ENCODE measurements around the gene SRMS. TPM values are rescaled to one million over a fixed set of nuclear protein-coding genes. Genes with fewer than 3 reads are reported as not detected.
A peak's percentile ranks its signal among the peaks of the same experiment; 100 is the strongest.

The SRMS gene
- total RNA-seq, 1 experiment from 2014 or later = 0.22 TPM

DNA sequence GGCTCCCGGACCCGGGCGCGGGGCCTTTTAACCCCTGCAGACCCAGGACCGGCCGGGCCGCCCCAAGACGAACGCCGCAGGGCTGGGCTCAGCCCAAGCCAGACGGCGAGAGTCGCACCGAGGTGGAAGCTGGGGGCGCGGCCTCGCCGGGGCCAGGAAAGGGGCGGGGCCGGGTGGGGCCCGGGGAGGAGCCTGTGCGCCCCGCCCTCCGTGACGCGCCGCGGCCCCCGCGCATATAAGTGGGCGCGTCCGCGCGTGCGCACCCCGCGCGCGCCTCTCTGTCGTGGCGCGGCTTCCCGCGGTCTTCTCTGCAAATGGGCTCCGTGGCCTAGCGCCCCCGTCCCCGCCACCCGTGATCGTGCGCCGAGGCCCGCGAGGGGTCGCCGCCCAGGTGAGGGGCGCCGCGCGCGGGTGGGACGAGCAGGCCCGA lies 27.0 kb downstream of the SRMS start, which contains the start of gene PPDPF:
PPDPF (plus strand) TSS at position 262 of the 430 bp plus-strand sequence. CDS start 544 bp downstream, outside the sequence.
- no peaks in the 10 kb centered on the region for H3K9me2 ChIP-seq (replicated peaks; ENCODE audit: low read length)
- peak within 1 kb of the TSS; percentile 93 for H3K4me2 ChIP-seq (ENCODE audit: low read length)
- peaks cover 24% of the 10 kb centered on the region for H3K36me3 ChIP-seq (ENCODE audit: low read depth, low read length)
- H3K9ac ChIP-seq (ENCODE audit: low read length) = peak within 1 kb of the TSS; percentile 93
- ChIA-PET POLR2A (ENCODE audit: unreplicated experiment) (interaction anchor here (0.5 to 1.8 kb wide), 17 partner anchors 14 to 583 kb away, joined by 3 to 23 read pairs (median 8); partner anchors contain the start of genes GID8, HELZ2, PTK6 and TPD52L2), CTCF (interaction anchor here (0.6 to 1.7 kb wide), 3 partner anchors 17 to 286 kb away, joined by 3 to 21 read pairs (median 4); partner anchors contain the start of gene PTK6)
- ATAC-seq (peak; percentile 70), DNase-seq (peak; percentile 84)
- peak within 1 kb of the TSS; percentile 84 for H2AFZ ChIP-seq (ENCODE audit: low read length)
- peaks cover 13% of the 10 kb centered on the region for H3K4me1 ChIP-seq (ENCODE audit: insufficient read depth, low read length)
- TF ChIP-seq, protein P1, sequence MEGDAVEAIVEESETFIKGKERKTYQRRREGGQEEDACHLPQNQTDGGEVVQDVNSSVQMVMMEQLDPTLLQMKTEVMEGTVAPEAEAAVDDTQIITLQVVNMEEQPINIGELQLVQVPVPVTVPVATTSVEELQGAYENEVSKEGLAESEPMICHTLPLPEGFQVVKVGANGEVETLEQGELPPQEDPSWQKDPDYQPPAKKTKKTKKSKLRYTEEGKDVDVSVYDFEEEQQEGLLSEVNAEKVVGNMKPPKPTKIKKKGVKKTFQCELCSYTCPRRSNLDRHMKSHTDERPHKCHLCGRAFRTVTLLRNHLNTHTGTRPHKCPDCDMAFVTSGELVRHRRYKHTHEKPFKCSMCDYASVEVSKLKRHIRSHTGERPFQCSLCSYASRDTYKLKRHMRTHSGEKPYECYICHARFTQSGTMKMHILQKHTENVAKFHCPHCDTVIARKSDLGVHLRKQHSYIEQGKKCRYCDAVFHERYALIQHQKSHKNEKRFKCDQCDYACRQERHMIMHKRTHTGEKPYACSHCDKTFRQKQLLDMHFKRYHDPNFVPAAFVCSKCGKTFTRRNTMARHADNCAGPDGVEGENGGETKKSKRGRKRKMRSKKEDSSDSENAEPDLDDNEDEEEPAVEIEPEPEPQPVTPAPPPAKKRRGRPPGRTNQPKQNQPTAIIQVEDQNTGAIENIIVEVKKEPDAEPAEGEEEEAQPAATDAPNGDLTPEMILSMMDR (conservative IDR thresholded peaks at IDR 0.05; ENCODE audit: low read depth, low read length) = no peak
- no peak for TF ChIP-seq EZH2phosphoT487 (IDR thresholded peaks at IDR 0.05; ENCODE audit: borderline replicate concordance, low read length)
- intact Hi-C loops (cut with micrococcal nuclease) = loop anchor here (1.0 kb wide), 1 partner anchor 78 kb away; no protein-coding TSS in a partner anchor
- no peaks in the 10 kb centered on the region for H3K9me3 ChIP-seq (ENCODE audit: low read length)
- BruUV-seq (replicated peaks) = no TSS peak
- no peaks in the 10 kb centered on the region for H3K27me3 ChIP-seq (ENCODE audit: low read length)
- H3F3A ChIP-seq (ENCODE audit: low read length, unreplicated experiment) = peaks cover 8% of the 10 kb centered on the region
- H4K20me1 ChIP-seq (ENCODE audit: low read length) = peaks cover 24% of the 10 kb centered on the region
- peaks cover 27% of the 10 kb centered on the region for H3K79me2 ChIP-seq (ENCODE audit: low read length)
- H3K4me3 ChIP-seq (ENCODE audit: low read length) = peak within 1 kb of the TSS; percentile 99
- H3K27ac ChIP-seq (ENCODE audit: low read length) = peak within 1 kb of the TSS; percentile 75

DNA sequence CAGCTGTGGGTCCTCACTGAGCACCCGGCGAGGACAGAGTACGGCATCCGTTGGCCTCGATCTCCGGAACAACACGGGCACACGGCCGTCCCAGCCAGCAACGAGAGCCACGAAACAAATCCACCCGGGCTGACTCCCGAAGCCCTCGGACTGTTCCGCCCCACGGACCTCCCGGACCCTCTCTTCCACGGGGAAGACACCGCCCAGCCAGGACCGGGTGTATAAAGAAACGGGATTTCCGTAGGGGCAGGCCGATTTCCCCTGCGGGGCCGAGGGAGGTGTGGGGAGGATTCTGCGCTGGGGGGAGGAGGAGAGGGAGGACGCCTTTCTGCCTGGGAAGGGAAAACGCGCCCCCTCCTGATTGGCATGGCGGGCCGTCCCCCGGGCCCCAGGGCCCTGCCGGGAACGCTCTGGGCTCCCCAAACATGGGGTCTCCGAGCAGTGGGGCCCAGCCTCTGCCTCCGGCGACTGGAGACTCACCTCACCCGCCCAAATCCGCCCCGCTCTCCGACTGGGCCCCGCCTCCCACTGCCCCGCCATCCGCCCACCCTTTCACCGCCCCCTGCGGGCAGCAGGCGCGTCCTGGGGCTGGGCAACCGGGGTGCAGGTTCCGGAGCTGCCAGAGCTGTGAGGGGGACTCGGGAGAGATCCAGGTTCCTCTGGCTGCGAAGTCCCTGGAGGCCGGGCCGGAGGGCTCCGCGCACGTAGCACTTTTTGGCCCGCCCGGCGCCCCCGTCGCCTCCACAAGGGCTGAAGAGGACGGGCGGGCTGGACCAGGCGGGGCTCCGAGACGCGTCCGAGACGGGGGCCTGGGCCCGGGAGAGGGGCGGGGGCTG lies 27.7 kb downstream of the SRMS start:
- DNase-seq (peak; percentile 51), ATAC-seq (peak; percentile 51)
- CTCF ChIA-PET = interaction anchor here (0.6 to 1.7 kb wide), 3 partner anchors 18 to 285 kb away, joined by 3 to 21 read pairs (median 4); partner anchors contain the start of gene PTK6
- peak overlapping the region; percentile 84 for H2AFZ ChIP-seq (ENCODE audit: low read length)
- peaks cover 7% of the 10 kb centered on the region for H3F3A ChIP-seq (ENCODE audit: low read length, unreplicated experiment)
- peak overlapping the region; percentile 75 for H3K27ac ChIP-seq (ENCODE audit: low read length)
- no peaks in the 10 kb centered on the region for H3K9me2 ChIP-seq (replicated peaks; ENCODE audit: low read length)
- H4K20me1 ChIP-seq (ENCODE audit: low read length) = peaks cover 24% of the 10 kb centered on the region
- H3K4me3 ChIP-seq (ENCODE audit: low read length) = peak overlapping the region; percentile 99
- peaks cover 24% of the 10 kb centered on the region for H3K36me3 ChIP-seq (ENCODE audit: low read depth, low read length)
- H3K9ac ChIP-seq (ENCODE audit: low read length) = peak overlapping the region; percentile 93
- intact Hi-C loops (cut with micrococcal nuclease) = loop anchor here (1.0 kb wide), 1 partner anchor 78 kb away; no protein-coding TSS in a partner anchor
- POLR2A ChIA-PET (ENCODE audit: unreplicated experiment) = interaction anchor here (0.5 to 1.8 kb wide), 14 partner anchors 15 to 582 kb away, joined by 3 to 23 read pairs (median 12); partner anchors contain the start of genes GID8 and HELZ2
- no peaks in the 10 kb centered on the region for H3K27me3 ChIP-seq (ENCODE audit: low read length)
- H3K79me2 ChIP-seq (ENCODE audit: low read length) = peaks cover 27% of the 10 kb centered on the region
- H3K4me1 ChIP-seq (ENCODE audit: insufficient read depth, low read length) = peaks cover 13% of the 10 kb centered on the region
- H3K9me3 ChIP-seq (ENCODE audit: low read length) = no peaks in the 10 kb centered on the region
- H3K4me2 ChIP-seq (ENCODE audit: low read length) = peak overlapping the region; percentile 93
- BruUV-seq (replicated peaks) = TSS peak; percentile 59
- TF ChIP-seq, protein P1 (conservative IDR thresholded peaks at IDR 0.05; ENCODE audit: low read depth, low read length) = 0 out of 2 replicates have a peak, but pooled peaks have one; percentile 35
- no peak for TF ChIP-seq EZH2 (IDR thresholded peaks at IDR 0.05; ENCODE audit: low read length, unreplicated experiment)

Measured in PC-3 (cell line).